Thyroid gland (tissue), 4 donors: ENCODE results near the gene RIC1. TPM values are rescaled to one million over a fixed set of nuclear protein-coding genes. Genes with fewer than 3 reads are reported as not detected.

ENCODE experiments used
- DNase-seq, 2 donors: peaks; one replicate each; pipeline ENCODE4 v3.0.0-alpha.2; 2019
- H3K27ac ChIP-seq, 3 donors: fragments of 200-600 bp; sonication (generic); 1 replicate in 2 of 3; 2 replicates in 1 of 3; pipeline ENCODE4 v1.5.1; 2016 to 2019; ENCODE audit warnings: mild to moderate bottlenecking in 1 of 3, moderate library complexity in 1 of 3
- H3K27me3 ChIP-seq: fragments of 200-600 bp; sonication (generic); one replicate; pipeline ENCODE4 v1.5.1; 2019
- H3K36me3 ChIP-seq, 2 donors: fragments of 200-600 bp; sonication (generic); one replicate each; pipeline ENCODE4 v1.5.1; 2016 to 2019
- H3K4me1 ChIP-seq, 2 donors: fragments of 200-600 bp; sonication (generic); one replicate each; pipeline ENCODE4 v1.5.1; 2017 to 2019
- H3K4me3 ChIP-seq, 3 donors: fragments of 200-600 bp; sonication (generic); replicated peaks in 1 of 3; 1 replicate in 2 of 3; 2 replicates in 1 of 3; pipeline ENCODE4 v1.5.1; 2016; ENCODE audit warnings: mild to moderate bottlenecking in 1 of 3
- H3K9me3 ChIP-seq: fragments of 200-600 bp; sonication (generic); one replicate; pipeline ENCODE4 v1.5.1; 2017
- CTCF ChIP-seq, 6 experiments: fragments of 200-600 bp in 3 of 6; fragments of 450-650 bp in 3 of 6; sonication (generic) in 3 of 6; IDR thresholded peaks; one replicate each; pipeline ENCODE4 v1.5.1; 2016 to 2019; ENCODE audit warnings: antibody characterized with exemption in 6 of 6, mild to moderate bottlenecking in 2 of 6, inconsistent platforms in 1 of 6, moderate library complexity in 1 of 6
- POLR2A ChIP-seq, 2 donors: fragments of 450-650 bp; IDR thresholded peaks; one replicate each; pipeline ENCODE4 v1.6.1; 2017; ENCODE audit warnings: antibody characterized with exemption in 2 of 2, mild to moderate bottlenecking in 2 of 2, moderate library complexity in 1 of 2
- WGBS, 2 donors: methylation state at CpG; one replicate each; pipeline ENCODE4 v1.1.5; 2017; 5-methylcytosine and 5-hydroxymethylcytosine counted together
- intact Hi-C: fragments of 100-400 bp; cut with DNase I; formaldehyde crosslinking; loops from one replicate; pipeline ENCODE4 v1.15.1; 2023
- total RNA-seq, 4 donors: library from RNA; depleted of rRNA; stranded (reverse); fragments of >200 nt; gene quantifications; one replicate each; pipeline ENCODE4 v1.2.3, GENCODE V29; 2016

Gene RIC1
- total RNA-seq, 4 donors from 2014 or later = 42.7 to 56.1 (median 44.9) TPM

- Histone ChIP-seq H3K4me3 (no peak overlapping the region), H3K4me1 (peaks cover 38 to 58% of the 10 kb centered on the region in 2 donors), H3K27ac (peak overlapping the region; percentile 11 to 80 (median 62)), H3K27me3 (no peaks in the 10 kb centered on the region), H3K9me3 (no peaks in the 10 kb centered on the region), H3K36me3 (no peaks in the 10 kb centered on the region)
- no peak for TF ChIP-seq POLR2A (IDR thresholded peaks at IDR 0.05)
- TF ChIP-seq CTCF (IDR thresholded peaks at IDR 0.05) = no peak
- intact Hi-C loops = no loop called here
- 98% methylated on average over 1 of the region's 1 CpG for WGBS, 2 donors
- DNase-seq = no peak
Observed at GRCh38 chr9:5698004-5698403, 69.1 kb downstream of the RIC1 start.

GRCh38 chr9:5698810-5699556 is 70.1 kb downstream of the RIC1 start:
- H3K27ac ChIP-seq = peak overlapping the region in 2 of 3 donors; percentile 62 to 80
- no peak for DNase-seq
- 78 to 83% methylated on average over 7 of the region's 7 CpGs for WGBS, 2 donors
- intact Hi-C loops = no loop called here
- H3K4me1 ChIP-seq = peaks cover 38 to 55% of the 10 kb centered on the region in 2 donors
- H3K9me3 ChIP-seq = no peaks in the 10 kb centered on the region
- no peak overlapping the region for H3K4me3 ChIP-seq
- H3K27me3 ChIP-seq = no peaks in the 10 kb centered on the region
- no peak for TF ChIP-seq CTCF (IDR thresholded peaks at IDR 0.05)
- no peak for TF ChIP-seq POLR2A (IDR thresholded peaks at IDR 0.05)
- no peaks in the 10 kb centered on the region for H3K36me3 ChIP-seq

GRCh38 chr9:5708414-5708813 is 79.5 kb downstream of the RIC1 start:
- no peaks in the 10 kb centered on the region for H3K36me3 ChIP-seq
- H3K4me1 ChIP-seq = peaks cover 0 to 7% of the 10 kb centered on the region in 2 donors
- H3K4me3 ChIP-seq = no peak overlapping the region
- intact Hi-C loops = no loop called here
- H3K27ac ChIP-seq = no peak overlapping the region
- H3K27me3 ChIP-seq = no peaks in the 10 kb centered on the region
- no peaks in the 10 kb centered on the region for H3K9me3 ChIP-seq
- 96 to 97% methylated on average over 1 of the region's 1 CpG for WGBS, 2 donors
- no peak for DNase-seq
- TF ChIP-seq CTCF (IDR thresholded peaks at IDR 0.05) = no peak
- TF ChIP-seq POLR2A (IDR thresholded peaks at IDR 0.05) = no peak

GRCh38 chr9:5712651-5713390 is 83.9 kb downstream of the RIC1 start:
- intact Hi-C loops = loop anchor here (10.0 kb wide), 1 partner anchor 88 kb away; the partner anchor contains the start of gene RIC1
- H3K9me3 ChIP-seq = no peaks in the 10 kb centered on the region
- no peaks in the 10 kb centered on the region for H3K27me3 ChIP-seq
- no peak for DNase-seq
- H3K36me3 ChIP-seq = no peaks in the 10 kb centered on the region
- peaks cover 0 to 7% of the 10 kb centered on the region in 2 donors for H3K4me1 ChIP-seq
- 77 to 82% methylated on average over 4 of the region's 4 CpGs for WGBS, 2 donors
- H3K4me3 ChIP-seq = no peak overlapping the region
- no peak for TF ChIP-seq POLR2A (IDR thresholded peaks at IDR 0.05)
- no peak for TF ChIP-seq CTCF (IDR thresholded peaks at IDR 0.05)
- no peak overlapping the region for H3K27ac ChIP-seq
